DOHH2 (cell line): Measurements from ENCODE around the gene SUPT6H.
A peak's percentile ranks its signal among the peaks of the same experiment; 100 is the strongest.

Experiments used
- H3F3A ChIP-seq: fragments of 200-600 bp; sonication (generic), shearing (Covaris generic); 2 replicates; pipeline ENCODE4 v1.6.0; 2016; ENCODE audit warnings: antibody characterized with exemption, mild to moderate bottlenecking; ENCODE audit not compliant: control insufficient read depth, insufficient read depth
- H3K27ac ChIP-seq: fragments of 200-600 bp; sonication (generic); 2 replicates; pipeline ENCODE4 v1.5.1; 2014; ENCODE audit warnings: low read depth, mild to moderate bottlenecking, low read length, moderate library complexity
- H3K27me3 ChIP-seq: fragments of 200-600 bp; sonication (generic); 2 replicates; pipeline ENCODE4 v1.6.1; 2014; ENCODE audit warnings: mild to moderate bottlenecking, low read length, mixed read lengths; ENCODE audit not compliant: control insufficient read depth
- H3K36me3 ChIP-seq: fragments of 200-600 bp; sonication (generic); 2 replicates; pipeline ENCODE4 v1.6.1; 2014; ENCODE audit warnings: mild to moderate bottlenecking, low read length, moderate library complexity, mixed read lengths; ENCODE audit not compliant: control insufficient read depth
- H3K4me1 ChIP-seq: fragments of 200-600 bp; sonication (generic); 2 replicates; pipeline ENCODE4 v1.6.1; 2014; ENCODE audit warnings: mild to moderate bottlenecking, low read length, mixed read lengths; ENCODE audit not compliant: control insufficient read depth
- H3K4me2 ChIP-seq: fragments of 200-600 bp; sonication (generic); 2 replicates; pipeline ENCODE4 v1.6.0; 2014; ENCODE audit warnings: mild to moderate bottlenecking, low read length, moderate library complexity
- H3K4me3 ChIP-seq: fragments of 200-600 bp; sonication (generic); 2 replicates; pipeline ENCODE4 v1.5.1; 2014; ENCODE audit warnings: mild to moderate bottlenecking, low read length, mixed read lengths
- H3K79me2 ChIP-seq: fragments of 200-600 bp; sonication (generic); 2 replicates; pipeline ENCODE4 v1.6.1; 2014; ENCODE audit warnings: mild to moderate bottlenecking, low read length, mixed read lengths; ENCODE audit not compliant: control insufficient read depth
- H3K9me2 ChIP-seq: fragments of 200-600 bp; sonication (generic); replicated peaks from 2 replicates; pipeline ENCODE4 v1.6.1; 2014; ENCODE audit warnings: mild to moderate bottlenecking, low read length, mixed read lengths; ENCODE audit not compliant: control insufficient read depth
- H3K9me3 ChIP-seq: fragments of 200-600 bp; sonication (generic); 2 replicates; pipeline ENCODE4 v1.6.1; 2014; ENCODE audit warnings: antibody characterized with exemption, low read length, mixed read lengths; ENCODE audit not compliant: control insufficient read depth, insufficient read depth
- H4K20me1 ChIP-seq: fragments of 200-600 bp; sonication (generic); 2 replicates; pipeline ENCODE4 v1.6.0; 2014; ENCODE audit warnings: low read depth, mild to moderate bottlenecking, antibody characterized with exemption, low read length, moderate library complexity; ENCODE audit not compliant: control insufficient read depth, insufficient read depth
- EZH2phosphoT487 ChIP-seq: fragments of 200-600 bp; sonication (generic); IDR thresholded peaks from 2 replicates; pipeline ENCODE4 v1.6.1; 2017; ENCODE audit warnings: borderline replicate concordance, mild to moderate bottlenecking, antibody characterized with exemption, low read length, moderate library complexity, mixed read lengths
- TF ChIP-seq, protein P1 (sequence below): fragments of 200-600 bp; sonication (generic); IDR thresholded peaks from one replicate; pipeline ENCODE4 v1.5.1; 2014; ENCODE audit warnings: antibody characterized with exemption, mild to moderate bottlenecking, low read depth, low read length; ENCODE audit not compliant: poor library complexity, severe bottlenecking

Gene SUPT6H

GRCh38 chr17:28717578-28718332 lies 55.8 kb downstream of the SUPT6H start, which contains the start of gene RAB34:
Gene RAB34 (minus strand): TSS chr17:28717868. CDS start chr17:28717266, 602 bp downstream.
- Histone ChIP-seq H3K36me3 (peaks cover 29% of the 10 kb centered on the region), H3K27me3 (peaks cover 3% of the 10 kb centered on the region; the same call in 1 of the 2 replicates), H3K79me2 (peaks cover 44% of the 10 kb centered on the region), H3K4me2 (peak within 1 kb of the TSS; percentile 100), H3K4me3 (peak within 1 kb of the TSS; percentile 98), H3F3A (peaks cover 28% of the 10 kb centered on the region), H3K9me3 (no peaks in the 10 kb centered on the region), H3K4me1 (peaks cover 27% of the 10 kb centered on the region), H3K9me2 (no peaks in the 10 kb centered on the region), H3K27ac (peak within 1 kb of the TSS; percentile 30), H4K20me1 (peaks cover 16% of the 10 kb centered on the region)
- TF ChIP-seq EZH2phosphoT487: no peak
- TF ChIP-seq, protein P1, sequence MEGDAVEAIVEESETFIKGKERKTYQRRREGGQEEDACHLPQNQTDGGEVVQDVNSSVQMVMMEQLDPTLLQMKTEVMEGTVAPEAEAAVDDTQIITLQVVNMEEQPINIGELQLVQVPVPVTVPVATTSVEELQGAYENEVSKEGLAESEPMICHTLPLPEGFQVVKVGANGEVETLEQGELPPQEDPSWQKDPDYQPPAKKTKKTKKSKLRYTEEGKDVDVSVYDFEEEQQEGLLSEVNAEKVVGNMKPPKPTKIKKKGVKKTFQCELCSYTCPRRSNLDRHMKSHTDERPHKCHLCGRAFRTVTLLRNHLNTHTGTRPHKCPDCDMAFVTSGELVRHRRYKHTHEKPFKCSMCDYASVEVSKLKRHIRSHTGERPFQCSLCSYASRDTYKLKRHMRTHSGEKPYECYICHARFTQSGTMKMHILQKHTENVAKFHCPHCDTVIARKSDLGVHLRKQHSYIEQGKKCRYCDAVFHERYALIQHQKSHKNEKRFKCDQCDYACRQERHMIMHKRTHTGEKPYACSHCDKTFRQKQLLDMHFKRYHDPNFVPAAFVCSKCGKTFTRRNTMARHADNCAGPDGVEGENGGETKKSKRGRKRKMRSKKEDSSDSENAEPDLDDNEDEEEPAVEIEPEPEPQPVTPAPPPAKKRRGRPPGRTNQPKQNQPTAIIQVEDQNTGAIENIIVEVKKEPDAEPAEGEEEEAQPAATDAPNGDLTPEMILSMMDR: peak; percentile 37

- Histone ChIP-seq H3K79me2 (peaks cover 50% of the 10 kb centered on the region), H3K9me2 (no peaks in the 10 kb centered on the region), H3K27ac (peak overlapping the region; percentile 30), H4K20me1 (peaks cover 19% of the 10 kb centered on the region), H3K4me3 (peak overlapping the region; percentile 98), H3K9me3 (no peaks in the 10 kb centered on the region), H3K27me3 (peaks cover 3% of the 10 kb centered on the region; the same call in 1 of the 2 replicates), H3K4me2 (peak overlapping the region; percentile 100), H3F3A (peaks cover 35% of the 10 kb centered on the region), H3K36me3 (peaks cover 37% of the 10 kb centered on the region), H3K4me1 (peaks cover 33% of the 10 kb centered on the region)
- no peak for TF ChIP-seq EZH2phosphoT487
- TF ChIP-seq, protein P1: no peak
Measured at GRCh38 chr17:28718333-28719020, 56.5 kb downstream of the SUPT6H start.

- Histone ChIP-seq H3K9me2 (no peaks in the 10 kb centered on the region), H3K36me3 (peaks cover 42% of the 10 kb centered on the region), H3K4me2 (peak overlapping the region; percentile 100)
Measured at GRCh38 chr17:28719021-28719433, 57.0 kb downstream of the SUPT6H start.

More at GRCh38 chr17:28719021-28719433, 57.0 kb downstream of the SUPT6H start:
- TF ChIP-seq, protein P1: no peak
- no peak for TF ChIP-seq EZH2phosphoT487
- H4K20me1 ChIP-seq: peaks cover 19% of the 10 kb centered on the region
- H3K4me1 ChIP-seq: peaks cover 36% of the 10 kb centered on the region
- H3F3A ChIP-seq: peaks cover 40% of the 10 kb centered on the region
- peaks cover 50% of the 10 kb centered on the region for H3K79me2 ChIP-seq
- H3K4me3 ChIP-seq: peak overlapping the region; percentile 98
- peak overlapping the region; percentile 93 for H3K27ac ChIP-seq
- peaks cover 3% of the 10 kb centered on the region; the same call in 1 of the 2 replicates for H3K27me3 ChIP-seq
- H3K9me3 ChIP-seq: no peaks in the 10 kb centered on the region
